Endothelial cell of umbilical vein (primary cell): ENCODE data around the gene MYO1E. TPM values are rescaled to one million over a fixed set of nuclear protein-coding genes. Genes with fewer than 3 reads are reported as not detected.
A peak's percentile ranks its signal among the peaks of the same experiment; 100 is the strongest.

Source experiments
- BruUV-seq: library from RNA; stranded (reverse); fragments of 400-500 nt; replicated peaks from 2 replicates; lab custom pipeline; 2021; lab: Mats Ljungman, UMichigan
- CTCF ChIA-PET: fragments of 300-600, 350-600 bp; sonication (Branson Sonifier 250); formaldehyde crosslinking; loops from one replicate; lab custom pipeline; 2021; ENCODE audit warnings: antibody characterized with exemption, inconsistent platforms; lab: Charles Lee
- POLR2A ChIA-PET: fragments of 300-600, 350-600 bp; sonication (Branson Sonifier 250); formaldehyde crosslinking; loops from one replicate; lab custom pipeline; 2021; ENCODE audit warnings: antibody characterized with exemption, inconsistent platforms; lab: Charles Lee
- DNase-seq: peaks from one replicate; pipeline ENCODE4 v3.0.0-alpha.2; 2011; ENCODE audit warnings: low read depth, low spot score
- FAIRE-seq: peaks from 2 replicates; lab custom pipeline; 2011; peaks lifted over from hg19 to GRCh38; lab: Jason Lieb, UNC
- H2AFZ ChIP-seq: 2 replicates; pipeline ENCODE4 v1.6.0; 2012; ENCODE audit warnings: low read depth, low read length, control low read depth, inconsistent platforms
- H3K27ac ChIP-seq: 2 replicates; pipeline ENCODE4 v1.5.1; 2011; ENCODE audit warnings: low read depth, mild to moderate bottlenecking, control low read depth, low read length, moderate library complexity; ENCODE audit not compliant: insufficient read depth
- H3K27me3 ChIP-seq, 2 experiments: 2 replicates each; pipeline versions ENCODE4 v1.6.0 to v1.6.1; 2011; ENCODE audit warnings: low read length in 2 of 2, mixed read lengths in 1 of 2; ENCODE audit not compliant: control insufficient read depth in 2 of 2, insufficient read depth in 2 of 2
- H3K36me3 ChIP-seq, 2 experiments: 2 replicates in 1 of 2; 3 replicates in 1 of 2; pipeline ENCODE4 v1.5.1; 2011; ENCODE audit warnings: low read length in 2 of 2, mild to moderate bottlenecking in 1 of 2, moderate library complexity in 1 of 2; ENCODE audit not compliant: control insufficient read depth in 2 of 2, insufficient read depth in 2 of 2; ENCODE audit errors: extremely low read depth in 1 of 2
- H3K4me1 ChIP-seq: 3 replicates; pipeline ENCODE4 v1.5.1; 2011; ENCODE audit warnings: mild to moderate bottlenecking, low read length; ENCODE audit not compliant: control insufficient read depth, insufficient read depth; ENCODE audit errors: extremely low read depth
- H3K4me2 ChIP-seq: 2 replicates; pipeline ENCODE4 v1.6.1; 2011; ENCODE audit warnings: low read length, control low read depth, mixed read lengths; ENCODE audit not compliant: insufficient read depth
- H3K4me3 ChIP-seq, 3 experiments: fragments of 200-600 bp in 1 of 3; sonication (generic), shearing (Covaris generic) in 1 of 3; replicated peaks in 1 of 3; 2 replicates each; pipeline ENCODE4 v1.5.1; 2011 to 2016; ENCODE audit warnings: control low read depth in 3 of 3, low read length in 3 of 3, mild to moderate bottlenecking in 2 of 3, inconsistent platforms in 1 of 3, low read depth in 1 of 3, moderate library complexity in 1 of 3; ENCODE audit not compliant: insufficient read depth in 1 of 3
- H3K79me2 ChIP-seq: 2 replicates; pipeline ENCODE4 v1.6.0; 2012; ENCODE audit warnings: low read length, inconsistent platforms; ENCODE audit not compliant: control insufficient read depth, insufficient read depth
- H3K9ac ChIP-seq: replicated peaks from 2 replicates; pipeline ENCODE3; 2011; ENCODE audit warnings: low read length, control low read depth; ENCODE audit not compliant: insufficient read depth; ENCODE audit errors: extremely low read depth
- H3K9me1 ChIP-seq: replicated peaks from 3 replicates; pipeline ENCODE4 v1.6.0; 2011; ENCODE audit warnings: mild to moderate bottlenecking, low read length; ENCODE audit not compliant: control insufficient read depth, insufficient read depth; ENCODE audit errors: extremely low read depth
- H3K9me3 ChIP-seq: replicated peaks from 2 replicates; pipeline ENCODE4 v1.5.1; 2012; ENCODE audit warnings: low read length, inconsistent platforms; ENCODE audit not compliant: control insufficient read depth, insufficient read depth
- H4K20me1 ChIP-seq: replicated peaks from 2 replicates; pipeline ENCODE3; 2011; ENCODE audit warnings: mild to moderate bottlenecking, low read length; ENCODE audit not compliant: control insufficient read depth, insufficient read depth; ENCODE audit errors: extremely low read depth
- CTCF ChIP-seq, 2 donors: IDR thresholded peaks; 1 replicate in 1 of 2; 2 replicates in 1 of 2; pipeline ENCODE4 v1.5.1; 2011; ENCODE audit warnings: low read length in 2 of 2, mild to moderate bottlenecking in 2 of 2, moderate library complexity in 2 of 2, control low read depth in 1 of 2, inconsistent platforms in 1 of 2, low read depth in 1 of 2; ENCODE audit not compliant: insufficient read depth in 1 of 2; ENCODE audit errors: extremely low read depth in 1 of 2
- EZH2 ChIP-seq: IDR thresholded peaks from 2 replicates; pipeline ENCODE4 v1.6.1; 2012; ENCODE audit warnings: borderline replicate concordance, low read depth, mild to moderate bottlenecking, moderate library complexity, low read length, inconsistent platforms; ENCODE audit not compliant: severe bottlenecking
- FOS ChIP-seq: IDR thresholded peaks from 2 replicates; pipeline ENCODE4 v1.6.1; 2011; ENCODE audit warnings: mild to moderate bottlenecking, low read length, moderate library complexity, borderline replicate concordance; ENCODE audit not compliant: insufficient read depth
- GATA2 ChIP-seq: IDR thresholded peaks from 2 replicates; pipeline ENCODE4 v1.7.0; 2011; ENCODE audit warnings: low read depth, mild to moderate bottlenecking, moderate library complexity, mixed read lengths, low read length; ENCODE audit not compliant: insufficient read length, insufficient read depth
- JUN ChIP-seq: IDR thresholded peaks from 2 replicates; pipeline ENCODE4 v1.6.1; 2011; ENCODE audit warnings: borderline replicate concordance, low read depth; ENCODE audit not compliant: insufficient read length, insufficient read depth
- MYC ChIP-seq: IDR thresholded peaks from one replicate; pipeline ENCODE4 v1.6.1; 2011; ENCODE audit warnings: mild to moderate bottlenecking, low read depth, low read length
- POLR2A ChIP-seq: IDR thresholded peaks from 2 replicates; pipeline ENCODE4 v1.6.1; 2012; ENCODE audit warnings: low read depth, mild to moderate bottlenecking, control low read depth, low read length
- POLR2AphosphoS5 ChIP-seq: IDR thresholded peaks from 2 replicates; pipeline ENCODE4 v1.6.1; 2012; ENCODE audit warnings: low read depth, mild to moderate bottlenecking, control low read depth, low read length, moderate library complexity; ENCODE audit not compliant: insufficient read depth
- dilution Hi-C: fragments of 300-500 bp; cut with MboI; formaldehyde crosslinking; loops from one replicate; pipeline ENCODE4 v1.15.0; 2019; ENCODE audit warnings: low sequenced_read_pairs; ENCODE audit not compliant: extremely low pct_ligation_motif_present
- intact Hi-C: fragments of 100-400 bp; cut with micrococcal nuclease; formaldehyde crosslinking; loops from one replicate; pipeline ENCODE4 v1.10.0; 2022
- polyA plus RNA-seq, 4 experiments: library from polyadenylated mRNA; depleted of rRNA in 3 of 4; stranded (reverse) in 3 of 4; unstranded in 1 of 4; fragments of >200 nt; gene quantifications; 2 replicates each; pipeline versions ENCODE4 v1.2.1 to v1.2.3, GENCODE V29; 2011 to 2012; ENCODE audit warnings: missing spikeins in 1 of 4
- total RNA-seq: library from RNA; stranded (reverse); gene quantifications from 2 replicates; pipeline ENCODE4 v1.2.3, GENCODE V29; 2021
- TF ChIP-seq, protein P1 (sequence below): IDR thresholded peaks from 2 replicates; pipeline ENCODE4 v1.6.1; 2011; ENCODE audit not compliant: insufficient read depth, insufficient read length

The MYO1E gene
- total and polyA plus RNA-seq, 2 donors (not counting 3 experiments of a cell fraction or from before 2014, with no cell fraction given) = 31.6 to 218 TPM

DNA sequence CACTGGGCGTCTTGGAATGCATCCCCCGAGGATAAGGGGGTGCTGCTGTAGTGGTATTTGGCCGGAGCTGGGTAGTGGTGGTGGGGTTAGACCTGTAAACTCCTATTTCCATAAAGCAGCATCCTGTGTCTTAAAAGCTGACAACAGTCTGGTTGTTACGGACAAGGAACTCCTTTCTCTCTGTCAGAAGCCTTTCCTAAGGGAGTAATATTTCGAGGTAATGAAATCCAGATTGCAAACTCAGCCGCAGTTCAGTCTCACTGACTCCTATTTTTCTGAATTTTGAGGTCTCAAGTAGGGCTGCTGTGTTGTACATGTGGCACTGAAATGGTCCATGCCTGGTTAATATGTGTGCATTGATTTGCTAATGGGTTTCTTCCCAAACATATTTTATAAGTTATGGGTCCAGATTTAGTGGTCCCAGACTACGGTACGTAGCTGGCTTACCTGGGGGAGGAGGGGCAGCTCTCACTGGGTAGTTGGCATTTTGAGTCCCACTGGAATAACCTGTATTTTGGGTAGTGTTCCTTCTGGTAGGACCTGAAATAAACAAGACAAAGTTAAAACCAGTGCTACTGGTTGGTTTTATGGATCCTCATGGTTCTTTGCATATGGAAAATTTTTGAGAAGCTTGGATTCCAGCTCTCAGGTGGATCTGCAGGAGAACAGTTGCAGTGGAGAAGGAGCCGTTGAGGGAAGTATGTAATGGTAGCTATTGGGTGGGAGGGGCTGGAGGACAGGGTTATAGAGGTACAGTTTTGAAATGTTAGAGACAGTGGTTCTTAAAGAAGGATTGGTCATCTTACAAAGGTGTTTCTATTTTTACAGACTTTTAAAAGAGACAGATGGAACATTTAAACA, 214.6 kb downstream of the MYO1E start:
- DNase-seq (no peak), FAIRE-seq (peak; percentile 42)
- no peaks in the 10 kb centered on the region for H3K9me3 ChIP-seq
- intact Hi-C loops (no loop called here), dilution Hi-C loops (no loop called here)
- peaks cover 12 to 51% of the 10 kb centered on the region in 2 experiments for H3K36me3 ChIP-seq
- POLR2A ChIA-PET = no interaction called here
- H3K79me2 ChIP-seq = no peaks in the 10 kb centered on the region
- H2AFZ ChIP-seq = no peak overlapping the region
- no peaks in the 10 kb centered on the region for H3K27me3 ChIP-seq
- no peak overlapping the region for H3K4me2 ChIP-seq
- no peaks in the 10 kb centered on the region for H3K4me1 ChIP-seq
- H3K9ac ChIP-seq = no peak overlapping the region
- H3K4me3 ChIP-seq = no peak overlapping the region
- BruUV-seq = no TSS peak
- CTCF ChIA-PET = interaction anchor here (1.4 kb wide), 1 partner anchor 343 kb away, joined by 5 read pairs; no protein-coding TSS in a partner anchor
- TF ChIP-seq EZH2 (no peak), FOS (no peak), POLR2A (no peak), JUN (no peak), GATA2 (no peak), POLR2AphosphoS5 (no peak), CTCF (IDR thresholded peaks at IDR 0.05; ENCODE audit: extremely low read depth in 1 of 2, insufficient read depth in 1 of 2, low read depth in 1 of 2, low read length in 2 of 2) (no peak), MYC (no peak)
- TF ChIP-seq, protein P1, sequence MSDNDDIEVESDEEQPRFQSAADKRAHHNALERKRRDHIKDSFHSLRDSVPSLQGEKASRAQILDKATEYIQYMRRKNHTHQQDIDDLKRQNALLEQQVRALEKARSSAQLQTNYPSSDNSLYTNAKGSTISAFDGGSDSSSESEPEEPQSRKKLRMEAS = no peak
- no peaks in the 10 kb centered on the region for H3K9me1 ChIP-seq
- H4K20me1 ChIP-seq = no peaks in the 10 kb centered on the region
- H3K27ac ChIP-seq = no peak overlapping the region
